NCI-H345 treated with DMSO at 0.1 percent for 48 hours (cell line): Measurements from ENCODE around the gene PMIS2.

ENCODE experiments used
- DNase-seq: peaks from one replicate; lab custom pipeline; 2025; ENCODE audit not compliant: unreplicated experiment; lab: John Stamatoyannopoulos, UW

The PMIS2 gene

GRCh38 chr19:35585848-35586247, at the start of gene PMIS2:
Gene PMIS2, plus strand, starts transcription at chr19:35586173. Its CDS starts 87 bp downstream, at chr19:35586260.
- no peak for DNase-seq

- DNase-seq = no peak
These were observed 46.7 kb upstream of the PMIS2 start for GRCh38 chr19:35539314-35539713.

GRCh38 chr19:35539850-35540249, 46.1 kb upstream of the PMIS2 start:
- no peak for DNase-seq

GRCh38 chr19:35540356-35540927, 45.5 kb upstream of the PMIS2 start:
- DNase-seq = no peak

GRCh38 chr19:35542209-35542608, 43.8 kb upstream of the PMIS2 start:
- DNase-seq = no peak

- no peak for DNase-seq
These were observed 42.5 kb upstream of the PMIS2 start for GRCh38 chr19:35543280-35544109.

GRCh38 chr19:35544110-35544802, 41.7 kb upstream of the PMIS2 start:
- no peak for DNase-seq

GRCh38 chr19:35545001-35545854, 40.7 kb upstream of the PMIS2 start, which contains the start of gene TMEM147:
Gene TMEM147, plus strand, starts transcription at chr19:35545626. Its CDS starts 114 bp downstream, at chr19:35545740.
- peak; percentile 95 for DNase-seq

- DNase-seq = peak; percentile 57
These were observed 40.1 kb upstream of the PMIS2 start for GRCh38 chr19:35545855-35546381.

- DNase-seq = no peak
These were observed 39.4 kb upstream of the PMIS2 start for GRCh38 chr19:35546532-35546931.

- peak; percentile 85 for DNase-seq
These were observed 36.7 kb upstream of the PMIS2 start for GRCh38 chr19:35549174-35549788.

- no peak for DNase-seq
These were observed 36.0 kb upstream of the PMIS2 start for GRCh38 chr19:35549879-35550523.

- DNase-seq = no peak
These were observed 34.7 kb upstream of the PMIS2 start for GRCh38 chr19:35551091-35551810.

GRCh38 chr19:35552534-35553384, 33.2 kb upstream of the PMIS2 start:
- DNase-seq = no peak

- no peak for DNase-seq
These were observed 32.5 kb upstream of the PMIS2 start for GRCh38 chr19:35553385-35554000.

GRCh38 chr19:35554076-35554475, 31.9 kb upstream of the PMIS2 start:
- no peak for DNase-seq

- no peak for DNase-seq
These were observed 30.5 kb upstream of the PMIS2 start for GRCh38 chr19:35555301-35556005.
